Mucosa of rectum (tissue), 2 donors: ENCODE measurements around the gene FLT1.

Experiments
- H3K27ac ChIP-seq, 2 donors: one replicate each; pipeline ENCODE4 v1.7.0; 2013; ENCODE audit warnings: inconsistent platforms in 2 of 2, low read depth in 2 of 2, low read length in 2 of 2
- H3K27me3 ChIP-seq, 2 donors: one replicate each; pipeline ENCODE4 v1.7.0; 2013; ENCODE audit warnings: low read length in 2 of 2; ENCODE audit not compliant: control insufficient read depth in 2 of 2, insufficient read depth in 2 of 2
- H3K36me3 ChIP-seq, 2 donors: one replicate each; pipeline ENCODE4 v1.7.0; 2013; ENCODE audit warnings: low read length in 2 of 2; ENCODE audit not compliant: control insufficient read depth in 2 of 2, insufficient read depth in 2 of 2
- H3K4me1 ChIP-seq, 2 donors: one replicate each; pipeline ENCODE4 v1.7.0; 2013; ENCODE audit warnings: low read length in 2 of 2, mild to moderate bottlenecking in 1 of 2; ENCODE audit not compliant: control insufficient read depth in 2 of 2, insufficient read depth in 2 of 2
- H3K4me3 ChIP-seq, 2 donors: one replicate each; pipeline ENCODE4 v1.7.0; 2013; ENCODE audit warnings: low read length in 2 of 2
- H3K9ac ChIP-seq, 2 donors: one replicate each; pipeline ENCODE4 v1.7.0; 2013; ENCODE audit warnings: low read length in 2 of 2, low read depth in 1 of 2, mild to moderate bottlenecking in 1 of 2
- H3K9me3 ChIP-seq, 2 donors: one replicate each; pipeline ENCODE4 v1.7.0; 2013; ENCODE audit warnings: low read length in 2 of 2; ENCODE audit not compliant: control insufficient read depth in 2 of 2
- donor health status: healthy.
- donor health status: Normal muscosa, but diverticular disease.

FLT1 gene

DNA sequence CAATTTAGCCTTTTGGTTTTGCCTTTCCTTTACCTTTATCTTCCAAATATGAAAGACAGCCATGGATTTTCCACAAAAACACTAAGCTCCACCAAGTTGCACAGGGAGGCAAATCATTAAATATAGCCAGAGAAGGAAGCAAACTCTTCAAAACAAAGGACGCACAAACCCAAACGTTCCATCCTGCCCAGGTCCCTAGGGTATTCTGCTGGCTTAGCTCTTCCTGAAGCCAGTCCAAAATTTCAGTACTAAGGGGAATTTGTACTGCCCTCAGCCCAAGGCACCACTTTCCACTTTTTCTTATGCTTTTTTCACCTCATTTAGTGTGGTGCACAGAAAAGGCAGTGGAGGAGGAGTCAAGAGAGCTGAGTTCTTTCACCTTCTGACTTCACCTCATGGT, 169.9 kb downstream of the FLT1 start:
- no peak overlapping the region for H3K27ac ChIP-seq
- H3K9ac ChIP-seq: no peak overlapping the region
- H3K9me3 ChIP-seq: no peaks in the 10 kb centered on the region
- H3K27me3 ChIP-seq: no peaks in the 10 kb centered on the region
- H3K4me1 ChIP-seq: no peaks in the 10 kb centered on the region
- no peak overlapping the region for H3K4me3 ChIP-seq
- H3K36me3 ChIP-seq: no peaks in the 10 kb centered on the region

DNA sequence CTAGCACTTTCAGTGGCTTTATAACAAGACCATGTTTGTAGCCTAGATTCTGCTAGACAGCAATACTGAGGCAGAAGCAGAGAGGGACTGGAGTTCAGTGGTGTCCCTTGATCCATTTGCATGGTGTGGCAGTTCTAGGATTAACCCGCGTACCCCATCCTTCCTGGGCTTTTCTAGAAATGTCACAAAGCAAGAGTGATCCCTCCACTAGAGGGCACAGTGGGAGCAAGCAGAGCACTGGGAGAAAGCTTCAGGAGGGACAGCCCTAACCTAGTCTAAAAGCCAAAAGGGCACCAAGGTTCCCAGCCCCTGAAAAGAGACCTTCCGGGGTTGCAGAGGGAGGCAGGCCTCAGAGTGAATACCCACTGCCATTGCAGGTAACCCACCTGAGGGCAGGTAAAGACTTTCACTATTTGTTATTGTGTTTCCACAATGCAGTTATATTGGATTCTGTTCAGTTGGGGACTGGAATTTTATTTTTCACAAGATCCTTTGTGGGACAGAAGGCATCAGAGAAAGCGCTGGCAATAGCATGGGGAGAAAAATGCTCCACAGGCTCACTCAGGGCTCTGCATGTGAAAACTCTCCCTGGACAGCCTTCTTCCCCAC, 170.6 kb downstream of the FLT1 start:
- H3K27ac ChIP-seq: no peak overlapping the region
- H3K4me3 ChIP-seq: no peak overlapping the region
- no peaks in the 10 kb centered on the region for H3K27me3 ChIP-seq
- no peaks in the 10 kb centered on the region for H3K4me1 ChIP-seq
- H3K9me3 ChIP-seq: no peaks in the 10 kb centered on the region
- no peak overlapping the region for H3K9ac ChIP-seq
- H3K36me3 ChIP-seq: no peaks in the 10 kb centered on the region

DNA sequence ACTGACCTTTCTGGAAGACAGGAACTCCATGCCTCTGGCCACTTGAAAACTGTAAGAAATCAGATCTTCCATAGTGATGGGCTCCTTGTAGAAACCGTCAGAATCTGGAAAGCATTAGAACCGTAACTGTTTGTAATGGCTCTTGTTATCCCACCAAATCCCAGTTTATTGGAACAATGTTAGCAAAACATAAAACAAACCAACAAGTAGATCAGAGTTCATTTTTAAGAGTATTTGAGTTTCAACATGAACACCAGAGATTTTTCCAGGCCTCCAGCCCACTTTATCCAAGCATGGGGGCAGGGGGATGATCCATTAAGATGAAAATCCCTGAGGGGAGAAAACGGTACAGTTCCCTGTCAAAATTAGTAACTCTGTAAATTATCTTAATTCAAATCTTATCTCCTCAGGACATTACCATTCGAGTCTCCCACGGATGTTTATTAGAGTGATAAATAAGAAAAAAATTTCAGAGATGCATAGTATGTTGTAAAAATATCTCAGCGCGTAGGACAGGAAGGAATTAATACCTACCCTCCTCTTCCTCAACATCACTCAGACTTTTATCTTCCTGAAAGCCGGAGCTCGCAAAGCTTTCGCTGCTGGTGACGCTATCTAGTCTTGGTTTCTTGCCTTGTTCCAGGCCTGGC, 172.5 kb downstream of the FLT1 start:
- Histone ChIP-seq H3K27me3 (no peaks in the 10 kb centered on the region), H3K36me3 (no peaks in the 10 kb centered on the region), H3K4me3 (no peak overlapping the region), H3K4me1 (no peaks in the 10 kb centered on the region), H3K27ac (no peak overlapping the region), H3K9me3 (no peaks in the 10 kb centered on the region), H3K9ac (no peak overlapping the region)

DNA sequence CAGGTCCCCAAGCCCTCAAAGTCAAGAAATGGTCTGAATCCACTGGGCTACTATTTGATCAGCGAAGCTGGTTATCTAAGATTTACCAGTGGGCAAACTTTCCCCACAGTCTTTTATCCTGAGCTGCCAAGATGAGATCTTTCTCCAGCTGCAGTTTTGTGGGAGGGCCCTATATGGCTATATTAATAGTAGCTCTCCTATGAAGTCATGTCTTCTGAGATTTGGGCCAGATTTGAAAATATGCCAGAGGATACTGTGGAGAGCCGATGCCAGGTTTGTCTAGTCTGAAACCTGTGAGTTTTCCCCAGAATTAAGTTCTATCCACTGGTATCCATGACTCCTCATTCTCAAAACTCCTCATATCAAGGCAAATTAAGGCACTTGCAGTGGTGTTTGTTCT, 173.2 kb downstream of the FLT1 start:
- no peaks in the 10 kb centered on the region for H3K36me3 ChIP-seq
- H3K4me3 ChIP-seq: no peak overlapping the region
- no peaks in the 10 kb centered on the region for H3K4me1 ChIP-seq
- no peak overlapping the region for H3K9ac ChIP-seq
- no peaks in the 10 kb centered on the region for H3K9me3 ChIP-seq
- no peaks in the 10 kb centered on the region for H3K27me3 ChIP-seq
- H3K27ac ChIP-seq: no peak overlapping the region

DNA sequence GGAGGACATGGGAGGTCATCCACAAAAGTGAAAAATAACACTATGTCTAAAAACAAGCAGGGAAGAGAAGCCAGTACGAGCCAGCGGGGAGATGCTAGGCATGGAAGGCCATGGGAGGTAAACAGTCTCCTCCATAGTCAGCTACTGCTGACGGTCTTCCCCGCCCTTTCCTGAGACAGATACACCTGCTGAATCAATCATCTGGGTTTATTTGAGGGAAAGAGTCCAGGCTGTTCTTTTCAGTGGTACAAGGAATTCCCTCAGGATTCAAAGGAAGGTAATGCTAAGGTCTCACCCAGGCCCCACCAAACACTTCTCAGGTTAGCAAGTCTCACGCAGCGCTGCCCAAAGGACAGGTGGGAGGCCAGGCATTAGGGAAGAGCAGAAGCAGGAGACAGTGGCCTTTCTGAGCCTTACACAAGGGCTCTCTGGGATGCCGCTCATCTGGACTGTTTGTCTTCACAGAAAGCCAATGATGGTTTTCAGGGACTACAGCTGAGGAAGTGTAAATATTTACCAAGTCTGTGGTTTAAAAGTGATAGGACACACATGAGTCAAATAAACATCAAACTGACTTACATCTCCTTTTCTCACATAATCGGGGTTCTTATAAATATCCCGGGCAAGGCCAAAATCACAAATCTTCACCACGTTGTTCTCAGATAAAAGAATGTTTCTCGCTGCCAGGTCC, 173.9 kb downstream of the FLT1 start:
- Histone ChIP-seq H3K4me1 (no peaks in the 10 kb centered on the region), H3K9me3 (no peaks in the 10 kb centered on the region), H3K4me3 (no peak overlapping the region), H3K27me3 (peaks cover 0 to under 1% of the 10 kb centered on the region in 2 donors), H3K36me3 (no peaks in the 10 kb centered on the region), H3K27ac (no peak overlapping the region), H3K9ac (no peak overlapping the region)

DNA sequence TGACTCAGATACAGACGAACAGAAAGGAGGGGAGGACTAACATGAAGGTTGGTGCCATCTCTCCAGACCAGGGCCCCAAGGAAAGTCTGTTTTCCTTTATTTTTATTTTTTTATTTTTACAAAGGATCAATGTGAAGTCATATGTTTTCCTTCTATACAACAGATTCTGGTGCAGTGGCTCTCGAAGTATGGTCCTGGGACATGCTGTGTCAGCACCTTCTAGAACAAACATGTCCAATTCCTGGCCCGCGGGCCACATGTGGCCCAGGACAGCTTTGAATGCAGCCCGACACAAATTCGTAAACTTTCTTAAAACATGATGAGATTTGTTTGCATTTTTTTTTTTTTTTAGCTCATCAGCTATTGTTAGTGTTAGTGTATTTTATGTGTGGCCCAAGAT, 174.7 kb downstream of the FLT1 start:
- no peaks in the 10 kb centered on the region for H3K4me1 ChIP-seq
- no peak overlapping the region for H3K27ac ChIP-seq
- H3K9ac ChIP-seq: no peak overlapping the region
- no peak overlapping the region for H3K4me3 ChIP-seq
- H3K9me3 ChIP-seq: no peaks in the 10 kb centered on the region
- H3K36me3 ChIP-seq: no peaks in the 10 kb centered on the region
- H3K27me3 ChIP-seq: peaks cover 0 to 2% of the 10 kb centered on the region in 2 donors

DNA sequence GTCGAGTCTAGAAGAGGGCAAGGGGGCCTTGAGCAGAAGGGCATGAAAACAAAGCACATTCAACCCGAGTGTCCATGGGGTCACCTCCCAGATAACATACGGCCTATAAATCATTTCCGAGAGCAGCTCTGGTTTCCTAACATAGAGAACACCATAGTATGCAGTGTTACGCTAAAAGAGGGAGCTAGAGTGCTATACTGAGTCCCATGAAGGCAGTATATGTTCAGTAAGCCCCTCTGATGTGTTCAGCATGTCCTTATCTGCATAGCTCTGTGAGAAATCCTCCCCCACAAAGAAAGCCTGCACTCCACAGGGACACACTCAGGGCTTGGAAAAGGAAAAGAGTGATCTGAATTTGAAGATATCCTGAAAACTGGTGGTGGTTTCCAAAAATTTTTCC, 175.4 kb downstream of the FLT1 start:
- no peaks in the 10 kb centered on the region for H3K4me1 ChIP-seq
- H3K27me3 ChIP-seq: peaks cover 0 to 2% of the 10 kb centered on the region in 2 donors
- no peak overlapping the region for H3K4me3 ChIP-seq
- no peak overlapping the region for H3K9ac ChIP-seq
- H3K9me3 ChIP-seq: no peaks in the 10 kb centered on the region
- no peaks in the 10 kb centered on the region for H3K36me3 ChIP-seq
- H3K27ac ChIP-seq: no peak overlapping the region

DNA sequence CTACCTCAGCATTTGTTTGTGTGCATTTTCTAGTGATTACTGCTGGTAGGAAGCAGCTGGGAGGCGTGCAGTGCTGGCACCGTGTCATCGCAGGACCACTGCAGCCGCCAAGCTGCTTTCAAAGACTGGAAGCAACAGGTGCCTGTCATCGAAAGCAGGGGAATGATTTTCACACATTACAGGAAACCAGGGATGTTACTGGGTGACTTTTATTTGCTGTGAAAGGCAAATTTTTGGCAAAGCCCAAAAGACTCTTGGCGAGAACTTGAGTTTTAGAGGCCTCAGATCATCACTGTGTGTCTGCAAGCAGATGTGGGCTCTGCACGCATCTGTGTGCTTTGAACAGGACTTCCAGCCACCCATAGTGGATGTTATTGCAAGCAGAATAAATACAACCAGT, 176.4 kb downstream of the FLT1 start:
- Histone ChIP-seq H3K36me3 (no peaks in the 10 kb centered on the region), H3K4me3 (no peak overlapping the region), H3K27me3 (peaks cover 0 to 2% of the 10 kb centered on the region in 2 donors), H3K4me1 (no peaks in the 10 kb centered on the region), H3K9me3 (no peaks in the 10 kb centered on the region), H3K27ac (no peak overlapping the region), H3K9ac (no peak overlapping the region)

DNA sequence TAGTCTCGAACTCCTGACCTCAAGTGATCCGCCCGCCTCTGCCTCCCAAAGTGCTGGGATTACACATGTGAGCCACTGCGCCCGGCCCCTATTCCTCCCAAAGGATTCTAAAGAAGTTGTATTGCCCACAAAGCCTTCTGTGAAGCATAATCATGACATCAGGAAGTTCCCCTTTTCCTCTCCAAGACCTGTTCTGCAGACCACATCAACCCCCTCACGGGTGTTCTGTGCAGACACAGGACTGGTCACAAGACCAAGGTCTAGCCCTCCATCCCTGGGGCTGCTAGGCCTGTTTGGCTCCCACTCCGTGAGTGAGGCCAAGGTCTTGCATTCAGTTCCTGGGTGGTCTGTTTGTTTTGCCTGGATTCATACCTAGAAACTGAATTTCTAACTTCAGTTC, 178.1 kb downstream of the FLT1 start:
- Histone ChIP-seq H3K27ac (no peak overlapping the region), H3K4me1 (no peaks in the 10 kb centered on the region), H3K4me3 (no peak overlapping the region), H3K9me3 (no peaks in the 10 kb centered on the region), H3K9ac (no peak overlapping the region), H3K36me3 (no peaks in the 10 kb centered on the region), H3K27me3 (peaks cover 0 to 2% of the 10 kb centered on the region in 2 donors)

DNA sequence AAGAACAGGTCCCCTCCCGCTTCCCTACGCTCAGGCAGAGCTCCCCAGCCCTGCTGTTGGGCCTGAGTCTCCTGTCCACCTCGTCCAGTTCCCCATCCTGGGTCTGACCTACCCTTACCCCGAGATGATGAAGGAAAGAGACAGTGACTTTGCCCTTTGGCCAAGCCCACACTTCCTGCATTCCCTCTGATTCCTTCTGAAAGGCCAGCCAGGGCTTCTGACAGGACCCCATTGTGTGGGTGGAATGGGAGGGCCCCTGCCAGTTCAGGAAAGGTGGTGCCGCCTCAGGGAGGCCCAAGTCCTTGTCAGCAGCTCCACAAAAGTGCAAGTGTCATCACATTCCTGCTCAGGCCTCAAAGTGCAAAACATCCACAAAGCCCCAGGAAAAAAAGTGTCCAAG, 178.8 kb downstream of the FLT1 start:
- no peaks in the 10 kb centered on the region for H3K36me3 ChIP-seq
- no peak overlapping the region for H3K9ac ChIP-seq
- no peak overlapping the region for H3K27ac ChIP-seq
- H3K9me3 ChIP-seq: no peaks in the 10 kb centered on the region
- peaks cover 0 to 2% of the 10 kb centered on the region in 2 donors for H3K27me3 ChIP-seq
- no peak overlapping the region for H3K4me3 ChIP-seq
- no peaks in the 10 kb centered on the region for H3K4me1 ChIP-seq
